H1 (cell line): ENCODE results near the gene MFGE8. TPM values are rescaled to one million over a fixed set of nuclear protein-coding genes. Genes with fewer than 3 reads are reported as not detected.

Source experiments
- BACH1 ChIP-seq: IDR thresholded peaks from 2 replicates; pipeline ENCODE4 v1.6.1; 2012; ENCODE audit warnings: low read length, improper control_type of control experiment
- CBX8 ChIP-seq: fragments of 300-800, 300-1000 bp; sonication (generic); IDR thresholded peaks from 2 replicates; pipeline ENCODE4 v1.7.1; 2016; ENCODE audit warnings: low read depth, low read length, borderline replicate concordance
- CHD7 ChIP-seq: fragments of 300-600 bp; sonication (generic); IDR thresholded peaks from 2 replicates; pipeline ENCODE4 v1.7.1; 2012; ENCODE audit warnings: low read length, moderate library complexity, mild to moderate bottlenecking, inconsistent platforms; ENCODE audit not compliant: insufficient replicate concordance
- CTCF ChIP-seq, 3 experiments: IDR thresholded peaks; 1 replicate in 2 of 3; 2 replicates in 1 of 3; pipeline versions ENCODE4 v1.5.1 to v1.6.1; 2011; ENCODE audit warnings: low read length in 3 of 3, mild to moderate bottlenecking in 3 of 3, inconsistent platforms in 2 of 3, low read depth in 1 of 3, moderate library complexity in 1 of 3; ENCODE audit not compliant: insufficient read depth in 1 of 3; ENCODE audit errors: control extremely low read depth in 1 of 3
- KDM1A ChIP-seq: fragments of 200-600, 300-600 bp; sonication (generic); IDR thresholded peaks from 2 replicates; pipeline ENCODE4 v1.7.1; 2016; ENCODE audit warnings: mild to moderate bottlenecking, low read length, borderline replicate concordance
- RFX5 ChIP-seq: IDR thresholded peaks from 2 replicates; pipeline ENCODE4 v1.6.1; 2011; ENCODE audit warnings: low read depth, low read length, improper control_type of control experiment, borderline replicate concordance
- RNF2 ChIP-seq: fragments of 200-900, 300-1000 bp; sonication (generic); IDR thresholded peaks from 2 replicates; pipeline ENCODE4 v1.7.1; 2016; ENCODE audit warnings: borderline replicate concordance, low read depth, mild to moderate bottlenecking, antibody characterized with exemption, low read length; ENCODE audit not compliant: poor library complexity, severe bottlenecking; ENCODE audit errors: missing control alignments
- SP4 ChIP-seq: IDR thresholded peaks from 2 replicates; pipeline ENCODE4 v1.6.1; 2012; ENCODE audit warnings: low read length, inconsistent platforms
- TEAD4 ChIP-seq: IDR thresholded peaks from 2 replicates; pipeline ENCODE4 v1.6.1; 2012; ENCODE audit warnings: low read depth, low read length, inconsistent platforms, mixed read lengths
- polyA plus RNA-seq, 7 experiments: library from polyadenylated mRNA; depleted of rRNA in 3 of 7; stranded (reverse) in 5 of 7; unstranded in 2 of 7; fragments of >200 nt in 5 of 7; fragments of 200-250 nt in 2 of 7; gene quantifications; 1 replicate in 5 of 7; 2 replicates in 1 of 7; 4 replicates in 1 of 7; pipeline versions ENCODE4 v1.2.1 to v1.2.3, GENCODE V29; 2011 to 2013; ENCODE audit warnings: missing spikeins in 2 of 7, mixed read lengths in 2 of 7
- total RNA-seq: library from RNA; stranded (reverse); fragmentation: NEBNext Ultra II Directional; extraction: Animal tissue kit (Norgen Biotek cat#: 25700); gene quantifications from 2 replicates; pipeline ENCODE4 v1.2.1, GENCODE V29; 2021

Gene MFGE8
- total and polyA plus RNA-seq, 2 of the 8 experiments (the other 6 are each of a cell fraction or from before 2014, with no cell fraction given): 1,237 to 2,117 TPM

GRCh38 chr15:88908123-88908522 lies 5.1 kb downstream of the MFGE8 start (continued):
- no peak for TF ChIP-seq CHD7
- TF ChIP-seq RFX5: no peak
- TF ChIP-seq CTCF (IDR thresholded peaks at IDR 0.05; ENCODE audit: control extremely low read depth in 1 of 3, insufficient read depth in 1 of 3, low read depth in 1 of 3, low read length in 3 of 3): no peak
- no peak for TF ChIP-seq RNF2
- TF ChIP-seq BACH1: no peak
- no peak for TF ChIP-seq CBX8
- no peak for TF ChIP-seq SP4
- TF ChIP-seq KDM1A: no peak
- no peak for TF ChIP-seq TEAD4
